Glutamatergic neuron (in vitro differentiated cells): ENCODE data around the gene JDP2. TPM values are rescaled to one million over a fixed set of nuclear protein-coding genes. Genes with fewer than 3 reads are reported as not detected.

ENCODE experiments used
- DNase-seq: peaks from one replicate; pipeline ENCODE4 v3.0.0; 2022
- H3K27ac Mint-ChIP-seq: one replicate; pipeline ENCODE4 v1.8.0; 2020; ENCODE audit warnings: mild to moderate bottlenecking, mixed read lengths, inconsistent platforms; ENCODE audit not compliant: unreplicated experiment
- H3K27me3 Mint-ChIP-seq: one replicate; pipeline ENCODE4 v1.8.0; 2020; ENCODE audit warnings: mild to moderate bottlenecking, moderate library complexity, mixed read lengths, inconsistent platforms; ENCODE audit not compliant: unreplicated experiment
- H3K36me3 Mint-ChIP-seq: one replicate; pipeline ENCODE4 v1.8.0; 2020; ENCODE audit warnings: mild to moderate bottlenecking, mixed read lengths, inconsistent platforms; ENCODE audit not compliant: unreplicated experiment
- H3K4me1 Mint-ChIP-seq: one replicate; pipeline ENCODE4 v1.8.0; 2020; ENCODE audit warnings: mild to moderate bottlenecking, low read depth, mixed read lengths, inconsistent platforms; ENCODE audit not compliant: unreplicated experiment
- H3K4me3 Mint-ChIP-seq: one replicate; pipeline ENCODE4 v1.8.0; 2020; ENCODE audit warnings: mild to moderate bottlenecking, mixed read lengths, inconsistent platforms; ENCODE audit not compliant: unreplicated experiment
- H3K9me3 Mint-ChIP-seq: one replicate; pipeline ENCODE4 v1.8.0; 2020; ENCODE audit warnings: mild to moderate bottlenecking, moderate library complexity, mixed read lengths, inconsistent platforms; ENCODE audit not compliant: unreplicated experiment
- CTCF ChIP-seq: fragments of 200-600 bp; sonication (generic); IDR thresholded peaks from one replicate; pipeline ENCODE4 v1.5.0; 2021; ENCODE audit not compliant: partially characterized antibody, unreplicated experiment
- total RNA-seq: library from RNA; stranded (reverse); fragmentation: NEBNext Ultra II Directional; extraction: Animal tissue kit (Norgen Biotek cat#: 25700); gene quantifications from one replicate; pipeline ENCODE4 v1.2.1, GENCODE V29; 2021; ENCODE audit not compliant: unreplicated experiment

Gene JDP2
- total RNA-seq, 1 donor from 2014 or later: 5.7 TPM

GRCh38 chr14:75521415-75522199 is 93.8 kb downstream of the JDP2 start:
- Mint-ChIP-seq H3K4me1 (no peaks in the 10 kb centered on the region), H3K9me3 (no peaks in the 10 kb centered on the region)

GRCh38 chr14:75522224-75522982 is 94.6 kb downstream of the JDP2 start, which contains the start of gene BATF:
Gene BATF (plus strand): TSS chr14:75522469. CDS start chr14:75522683, 214 bp downstream.
- Mint-ChIP-seq H3K9me3 (no peaks in the 10 kb centered on the region), H3K36me3 (no peaks in the 10 kb centered on the region), H3K27ac (no peak within 1 kb of the TSS), H3K4me1 (peaks cover 2% of the 10 kb centered on the region), H3K4me3 (no peak within 1 kb of the TSS), H3K27me3 (no peaks in the 10 kb centered on the region)
- TF ChIP-seq CTCF: no peak
- no peak for DNase-seq

More at GRCh38 chr14:75521415-75522199, 93.8 kb downstream of the JDP2 start:
- TF ChIP-seq CTCF: no peak
- no peaks in the 10 kb centered on the region for H3K36me3 Mint-ChIP-seq
- DNase-seq: no peak
- H3K4me3 Mint-ChIP-seq: no peak overlapping the region
- H3K27ac Mint-ChIP-seq: no peak overlapping the region
- H3K27me3 Mint-ChIP-seq: no peaks in the 10 kb centered on the region

- no peak overlapping the region for H3K4me3 Mint-ChIP-seq
- DNase-seq: no peak
- H3K4me1 Mint-ChIP-seq: peaks cover 4% of the 10 kb centered on the region
- H3K36me3 Mint-ChIP-seq: no peaks in the 10 kb centered on the region
- TF ChIP-seq CTCF: no peak
- H3K9me3 Mint-ChIP-seq: no peaks in the 10 kb centered on the region
- H3K27ac Mint-ChIP-seq: no peak overlapping the region
- H3K27me3 Mint-ChIP-seq: no peaks in the 10 kb centered on the region
Measured at GRCh38 chr14:75522983-75523318, 95.1 kb downstream of the JDP2 start.

Other genes with a start within 250 kb of the JDP2 start
- 2.9 TPM for gene FOS, start 149.2 kb upstream of the JDP2 start, total RNA-seq
- gene BATF, start 94.4 kb downstream of the JDP2 start, total RNA-seq: not detected
- gene FLVCR2, start 150.6 kb downstream of the JDP2 start, total RNA-seq: not detected
- 16.2 TPM for gene ERG28, start 232.9 kb downstream of the JDP2 start, total RNA-seq
- 43.1 TPM for gene TTLL5, start 233.2 kb downstream of the JDP2 start, total RNA-seq